ENCODE results near the gene MEIS2. TPM values are rescaled to one million over a fixed set of nuclear protein-coding genes. Genes with fewer than 3 reads are reported as not detected.

MEIS2 gene
- total RNA-seq, 1 experiment from 2014 or later: 23.1 TPM

DNA sequence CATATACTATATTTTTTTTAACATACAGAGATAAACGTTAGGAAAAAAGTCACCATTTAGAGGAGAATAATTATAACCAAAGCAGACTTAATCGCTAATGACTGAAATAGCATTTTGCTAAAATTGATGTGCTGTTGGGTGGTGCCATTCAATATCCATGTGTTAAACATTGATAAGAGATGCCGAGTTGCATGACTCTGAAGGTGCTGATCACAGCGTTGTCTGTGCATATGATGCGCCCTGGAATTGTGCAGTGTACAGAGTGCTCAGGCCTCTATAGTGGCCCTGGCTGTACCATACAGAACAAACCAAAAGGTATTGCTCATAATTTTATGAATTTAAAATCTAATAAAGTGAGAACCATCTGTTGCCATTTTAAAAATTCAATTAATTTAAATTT, 168.3 kb downstream of the MEIS2 start:
- no peak overlapping the region for H3K27ac Mint-ChIP-seq (ENCODE audit: unreplicated experiment)
- TF ChIP-seq, protein P1, sequence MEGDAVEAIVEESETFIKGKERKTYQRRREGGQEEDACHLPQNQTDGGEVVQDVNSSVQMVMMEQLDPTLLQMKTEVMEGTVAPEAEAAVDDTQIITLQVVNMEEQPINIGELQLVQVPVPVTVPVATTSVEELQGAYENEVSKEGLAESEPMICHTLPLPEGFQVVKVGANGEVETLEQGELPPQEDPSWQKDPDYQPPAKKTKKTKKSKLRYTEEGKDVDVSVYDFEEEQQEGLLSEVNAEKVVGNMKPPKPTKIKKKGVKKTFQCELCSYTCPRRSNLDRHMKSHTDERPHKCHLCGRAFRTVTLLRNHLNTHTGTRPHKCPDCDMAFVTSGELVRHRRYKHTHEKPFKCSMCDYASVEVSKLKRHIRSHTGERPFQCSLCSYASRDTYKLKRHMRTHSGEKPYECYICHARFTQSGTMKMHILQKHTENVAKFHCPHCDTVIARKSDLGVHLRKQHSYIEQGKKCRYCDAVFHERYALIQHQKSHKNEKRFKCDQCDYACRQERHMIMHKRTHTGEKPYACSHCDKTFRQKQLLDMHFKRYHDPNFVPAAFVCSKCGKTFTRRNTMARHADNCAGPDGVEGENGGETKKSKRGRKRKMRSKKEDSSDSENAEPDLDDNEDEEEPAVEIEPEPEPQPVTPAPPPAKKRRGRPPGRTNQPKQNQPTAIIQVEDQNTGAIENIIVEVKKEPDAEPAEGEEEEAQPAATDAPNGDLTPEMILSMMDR (IDR thresholded peaks at IDR 0.05; ENCODE audit: unreplicated experiment): no peak
- H3K4me1 Mint-ChIP-seq (ENCODE audit: low read depth, unreplicated experiment): no peaks in the 10 kb centered on the region
- DNase-seq: no peak
- H3K27me3 Mint-ChIP-seq (ENCODE audit: unreplicated experiment): no peaks in the 10 kb centered on the region
- H3K9me3 Mint-ChIP-seq (ENCODE audit: low read depth, unreplicated experiment): no peaks in the 10 kb centered on the region
- BruUV-seq (replicated peaks): no TSS peak
- H3K4me3 Mint-ChIP-seq (ENCODE audit: low read depth, unreplicated experiment): no peak overlapping the region
- no peaks in the 10 kb centered on the region for H3K36me3 Mint-ChIP-seq (ENCODE audit: insufficient read depth, unreplicated experiment)
- CTCF ChIA-PET: no interaction called here
- intact Hi-C loops (cut with micrococcal nuclease; ENCODE audit: unreplicated experiment): no loop called here

DNA sequence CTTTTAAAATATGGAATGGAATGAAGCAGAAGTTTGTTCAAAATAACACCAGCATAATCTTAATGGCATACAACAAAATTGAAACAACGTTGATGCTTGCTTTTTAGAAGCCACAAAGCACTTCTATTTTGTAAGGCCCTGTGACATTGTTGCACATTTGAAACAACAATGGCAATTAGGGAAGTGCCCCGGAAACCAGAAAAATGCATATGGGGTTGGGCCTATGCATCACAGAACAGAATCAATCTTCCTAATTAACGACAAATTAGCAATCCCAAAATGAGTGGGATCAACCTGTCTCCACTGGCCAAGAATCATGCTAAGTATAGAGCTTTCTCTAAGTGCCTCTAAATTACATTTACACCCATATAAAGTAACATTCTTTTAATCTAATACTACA, 168.9 kb downstream of the MEIS2 start:
- TF ChIP-seq, protein P1 (IDR thresholded peaks at IDR 0.05; ENCODE audit: unreplicated experiment): no peak
- Mint-ChIP-seq H3K27me3 (ENCODE audit: unreplicated experiment) (no peaks in the 10 kb centered on the region), H3K9me3 (ENCODE audit: low read depth, unreplicated experiment) (no peaks in the 10 kb centered on the region), H3K27ac (ENCODE audit: unreplicated experiment) (no peak overlapping the region), H3K4me1 (ENCODE audit: low read depth, unreplicated experiment) (no peaks in the 10 kb centered on the region), H3K4me3 (ENCODE audit: low read depth, unreplicated experiment) (no peak overlapping the region), H3K36me3 (ENCODE audit: insufficient read depth, unreplicated experiment) (no peaks in the 10 kb centered on the region)
- CTCF ChIA-PET: no interaction called here
- BruUV-seq (replicated peaks): no TSS peak
- intact Hi-C loops (cut with micrococcal nuclease; ENCODE audit: unreplicated experiment): no loop called here
- no peak for DNase-seq

DNA sequence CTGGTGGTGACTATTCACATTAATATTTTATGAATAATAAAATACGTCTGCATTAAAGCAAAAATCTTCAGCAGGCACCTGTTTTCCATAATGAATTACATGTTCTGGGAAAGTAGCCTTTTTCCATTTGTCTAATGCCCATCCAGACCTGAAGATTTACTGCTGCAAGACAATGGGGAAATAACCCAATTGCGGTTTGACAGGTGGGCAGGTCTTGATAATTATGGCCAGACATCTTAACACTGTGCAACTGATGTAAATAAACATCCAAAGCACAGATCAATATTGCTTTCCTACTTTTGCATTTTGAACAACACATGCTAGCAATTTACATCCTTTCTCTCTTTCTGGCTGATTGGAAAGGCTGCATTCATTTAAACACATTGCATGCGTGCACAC, 173.9 kb downstream of the MEIS2 start:
- Mint-ChIP-seq H3K27ac (ENCODE audit: unreplicated experiment) (no peak overlapping the region), H3K36me3 (ENCODE audit: insufficient read depth, unreplicated experiment) (no peaks in the 10 kb centered on the region)
- TF ChIP-seq, protein P1 (IDR thresholded peaks at IDR 0.05; ENCODE audit: unreplicated experiment): no peak

DNA sequence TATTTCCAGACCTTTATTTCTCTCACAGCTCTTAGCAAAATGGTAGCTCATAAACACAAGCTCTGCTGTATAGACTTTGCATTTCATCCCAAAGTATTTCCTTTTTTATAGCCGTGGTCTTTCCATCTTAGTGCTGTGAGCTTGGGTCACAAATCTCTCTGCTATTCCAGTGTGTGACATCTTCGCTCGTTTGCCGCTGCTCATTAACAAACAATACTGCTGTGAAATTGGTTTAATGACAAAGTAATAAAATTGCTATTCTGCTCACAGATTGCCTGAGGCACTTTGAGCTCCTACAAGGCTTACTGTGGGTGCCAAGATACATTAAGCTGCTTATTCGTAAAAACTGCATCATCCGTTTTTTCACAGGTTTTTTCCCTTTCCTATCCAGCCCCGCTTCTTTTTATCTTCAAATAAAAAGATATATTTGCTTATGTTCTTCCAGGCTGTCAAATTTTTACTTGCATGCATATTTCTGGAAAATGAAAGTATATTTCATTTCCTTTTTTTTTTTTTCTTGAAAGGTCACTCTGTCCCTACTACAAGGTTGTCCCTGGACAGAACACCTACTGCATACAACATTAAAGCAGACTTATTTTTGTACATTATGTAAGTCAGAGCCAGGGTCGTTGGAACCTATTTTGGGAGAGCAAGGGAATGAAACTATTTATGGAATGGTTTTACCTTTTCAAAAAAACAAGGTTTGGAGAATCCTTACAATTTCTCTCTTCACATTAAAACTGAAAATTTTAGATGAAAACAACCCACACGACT, 174.5 kb downstream of the MEIS2 start:
- H3K4me3 Mint-ChIP-seq (ENCODE audit: low read depth, unreplicated experiment): no peak overlapping the region
- no TSS peak for BruUV-seq (replicated peaks)
- H3K36me3 Mint-ChIP-seq (ENCODE audit: insufficient read depth, unreplicated experiment): no peaks in the 10 kb centered on the region
- no peak overlapping the region for H3K27ac Mint-ChIP-seq (ENCODE audit: unreplicated experiment)
- H3K27me3 Mint-ChIP-seq (ENCODE audit: unreplicated experiment): no peaks in the 10 kb centered on the region
- no peak for DNase-seq
- H3K4me1 Mint-ChIP-seq (ENCODE audit: low read depth, unreplicated experiment): no peaks in the 10 kb centered on the region
- CTCF ChIA-PET: no interaction called here
- intact Hi-C loops (cut with micrococcal nuclease; ENCODE audit: unreplicated experiment): loop anchor here (10.0 kb wide), 1 partner anchor 1201 kb away; no protein-coding TSS in a partner anchor
- TF ChIP-seq, protein P1 (IDR thresholded peaks at IDR 0.05; ENCODE audit: unreplicated experiment): no peak
- H3K9me3 Mint-ChIP-seq (ENCODE audit: low read depth, unreplicated experiment): no peaks in the 10 kb centered on the region

More for the DNA sequence above, 173.9 kb downstream of the MEIS2 start:
- no peak for DNase-seq
- CTCF ChIA-PET: no interaction called here
- no peak overlapping the region for H3K4me3 Mint-ChIP-seq (ENCODE audit: low read depth, unreplicated experiment)
- no peaks in the 10 kb centered on the region for H3K4me1 Mint-ChIP-seq (ENCODE audit: low read depth, unreplicated experiment)
- no peaks in the 10 kb centered on the region for H3K27me3 Mint-ChIP-seq (ENCODE audit: unreplicated experiment)
- intact Hi-C loops (cut with micrococcal nuclease; ENCODE audit: unreplicated experiment): loop anchor here (10.0 kb wide), 1 partner anchor 1202 kb away; no protein-coding TSS in a partner anchor
- H3K9me3 Mint-ChIP-seq (ENCODE audit: low read depth, unreplicated experiment): no peaks in the 10 kb centered on the region
- BruUV-seq (replicated peaks): no TSS peak

All from Calu3 (cell line).